HG02870 (cell line): ENCODE data around the gene FASTKD1.
"Not testable (repeated sequence)": the region's sequence is repeated elsewhere in the genome, so short reads cannot be mapped to it uniquely, and the experiment has no call there.

Experiments used
- ATAC-seq: cut with Tn5 transposase; IDR thresholded peaks from one replicate; pipeline ENCODE4 v1.9.1; 2021; ENCODE audit warnings: mild to moderate bottlenecking, moderate library complexity; ENCODE audit not compliant: unreplicated experiment

Gene FASTKD1

GRCh38 chr2:169571571-169571970, 2.1 kb downstream of the FASTKD1 start:
- ATAC-seq = no peak

DNA sequence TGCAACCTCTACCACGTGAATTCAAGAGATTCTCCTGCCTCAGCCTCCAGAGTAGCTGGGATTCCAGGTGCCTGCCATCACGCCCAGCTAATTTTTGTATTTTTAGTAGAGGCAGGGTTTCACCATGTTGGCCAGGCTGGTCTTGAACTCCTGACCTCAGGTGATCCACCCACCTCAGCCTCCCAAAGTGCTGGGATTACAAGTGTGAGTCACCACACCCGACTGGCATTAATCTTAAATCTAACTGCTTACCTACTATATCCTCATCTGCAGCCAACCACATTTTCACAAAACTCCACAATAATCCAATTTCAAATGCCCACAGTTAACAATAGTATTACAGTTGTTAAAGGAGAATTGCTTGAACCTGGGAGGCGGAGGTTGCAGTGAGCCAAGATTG, 2.9 kb downstream of the FASTKD1 start:
- ATAC-seq = not testable (repeated sequence)

GRCh38 chr2:169569948-169570347, 3.7 kb downstream of the FASTKD1 start:
- no peak for ATAC-seq

- ATAC-seq = no peak
Measured at GRCh38 chr2:169565686-169566085, 8.0 kb downstream of the FASTKD1 start.

GRCh38 chr2:169562519-169562918, 11.1 kb downstream of the FASTKD1 start:
- ATAC-seq = no peak

GRCh38 chr2:169562084-169562483, 11.6 kb downstream of the FASTKD1 start:
- not testable (repeated sequence) for ATAC-seq

GRCh38 chr2:169561364-169561763, 12.3 kb downstream of the FASTKD1 start:
- no peak for ATAC-seq

GRCh38 chr2:169546756-169547155, 26.9 kb downstream of the FASTKD1 start:
- no peak for ATAC-seq

DNA sequence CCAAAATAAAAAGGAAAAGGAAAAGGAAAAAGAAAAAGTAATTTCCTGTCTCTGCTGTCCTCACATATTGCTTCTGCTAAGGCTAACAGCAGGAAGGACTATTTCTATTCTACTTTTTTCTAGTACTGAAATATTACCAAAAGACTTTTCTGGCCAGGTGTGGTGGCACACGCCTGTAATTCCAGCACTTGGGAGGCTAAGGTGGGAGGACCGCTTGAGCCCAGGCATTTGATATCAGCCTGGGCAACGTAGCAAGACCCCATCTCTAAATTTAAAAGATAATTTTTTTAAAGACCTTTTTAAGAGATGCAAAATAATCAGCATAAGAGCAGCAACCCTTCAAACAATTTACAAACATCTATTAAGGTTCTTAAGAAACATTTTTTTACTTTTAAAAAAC, 31.2 kb downstream of the FASTKD1 start:
- no peak for ATAC-seq

DNA sequence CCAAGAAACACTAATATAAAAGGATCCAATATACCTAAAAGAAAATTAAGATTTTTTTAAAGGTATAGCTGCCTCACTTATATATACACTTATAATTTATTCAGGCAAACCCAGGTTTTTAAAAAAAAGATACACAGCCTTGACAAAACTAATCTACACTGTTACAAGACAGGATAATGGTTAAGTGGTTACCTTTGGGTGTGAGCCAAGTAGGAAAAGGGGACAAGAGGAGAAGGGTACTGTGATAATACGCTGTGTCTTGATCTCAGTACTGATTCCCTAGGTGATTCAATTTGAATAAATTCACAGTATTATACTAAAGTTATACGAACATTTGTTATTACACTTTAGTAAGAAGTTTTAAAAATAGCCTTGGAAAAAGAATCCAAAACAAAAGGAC, 33.5 kb downstream of the FASTKD1 start:
- ATAC-seq = no peak

GRCh38 chr2:169539460-169539859, 34.2 kb downstream of the FASTKD1 start:
- not testable (repeated sequence) for ATAC-seq

DNA sequence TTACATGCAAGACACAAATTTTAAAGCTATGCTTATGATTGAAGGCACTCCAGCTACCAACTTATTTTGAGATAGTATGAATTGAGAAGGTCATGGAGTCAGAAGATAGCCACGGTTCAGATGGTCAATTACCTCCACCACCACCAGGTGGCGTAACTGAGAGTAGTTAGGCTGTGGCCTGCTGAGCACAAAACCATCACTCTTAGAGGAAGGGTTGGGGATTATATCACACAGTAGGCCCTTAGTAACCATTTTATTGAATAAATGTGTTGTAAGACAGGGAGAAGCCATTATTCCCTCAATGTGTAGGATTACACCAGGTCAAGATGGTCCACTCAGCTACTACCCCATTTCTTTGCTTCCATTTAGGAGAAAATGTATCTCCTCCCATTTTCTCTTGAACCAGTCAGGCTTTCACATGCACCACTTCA, 45.4 kb downstream of the FASTKD1 start:
- peak; percentile 78 for ATAC-seq

GRCh38 chr2:169526451-169526850, 47.2 kb downstream of the FASTKD1 start:
- no peak for ATAC-seq

DNA sequence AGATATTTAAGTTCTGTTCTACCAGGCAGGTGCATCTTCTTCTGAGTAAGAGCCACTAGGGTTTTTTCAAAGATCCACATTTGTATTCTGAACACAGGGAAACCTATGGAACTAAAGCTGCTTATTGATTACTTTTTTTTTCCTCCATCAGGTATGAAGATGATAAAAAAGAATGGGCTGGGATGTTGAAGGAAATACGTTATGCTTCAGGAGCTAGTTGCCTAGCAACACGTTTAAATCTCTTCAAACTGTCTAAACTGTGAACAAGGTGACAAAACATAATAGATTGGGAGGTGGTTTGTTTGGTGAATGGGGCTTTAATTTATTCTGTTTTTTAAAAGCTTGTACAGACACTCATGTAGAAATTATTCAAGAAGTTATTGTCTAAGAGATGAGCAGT, 48.2 kb downstream of the FASTKD1 start:
- ATAC-seq = no peak

GRCh38 chr2:169523681-169524080, 50.0 kb downstream of the FASTKD1 start:
- no peak for ATAC-seq

- ATAC-seq = no peak
Measured at GRCh38 chr2:169520896-169521295, 52.8 kb downstream of the FASTKD1 start.

DNA sequence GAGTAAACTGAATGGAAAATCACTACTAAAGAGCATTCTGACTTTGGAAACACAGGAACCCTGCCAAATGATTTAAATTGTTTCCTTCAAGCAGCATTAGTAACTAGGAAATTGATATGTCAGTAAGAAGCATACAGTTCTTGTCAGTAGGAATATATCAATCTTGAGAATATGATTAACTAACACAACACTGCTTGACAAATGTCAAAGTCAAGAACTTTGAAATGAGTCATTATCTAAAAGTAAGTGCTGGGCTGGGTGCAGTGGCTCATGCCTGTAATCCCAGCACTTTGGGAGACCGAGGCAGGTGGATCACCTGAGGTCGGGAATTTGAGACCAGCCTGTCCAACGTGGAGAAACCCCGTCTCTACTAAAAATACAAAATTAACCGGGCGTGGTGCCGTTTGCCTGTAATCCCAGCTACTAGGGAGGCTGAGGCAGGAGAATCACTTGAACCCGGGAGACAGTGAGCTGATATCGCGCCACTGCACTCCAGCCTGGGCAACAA, 57.1 kb downstream of the FASTKD1 start:
- not testable (repeated sequence) for ATAC-seq

GRCh38 chr2:169514758-169515157, 58.9 kb downstream of the FASTKD1 start:
- not testable (repeated sequence) for ATAC-seq

GRCh38 chr2:169513926-169514325, 59.7 kb downstream of the FASTKD1 start:
- no peak for ATAC-seq

DNA sequence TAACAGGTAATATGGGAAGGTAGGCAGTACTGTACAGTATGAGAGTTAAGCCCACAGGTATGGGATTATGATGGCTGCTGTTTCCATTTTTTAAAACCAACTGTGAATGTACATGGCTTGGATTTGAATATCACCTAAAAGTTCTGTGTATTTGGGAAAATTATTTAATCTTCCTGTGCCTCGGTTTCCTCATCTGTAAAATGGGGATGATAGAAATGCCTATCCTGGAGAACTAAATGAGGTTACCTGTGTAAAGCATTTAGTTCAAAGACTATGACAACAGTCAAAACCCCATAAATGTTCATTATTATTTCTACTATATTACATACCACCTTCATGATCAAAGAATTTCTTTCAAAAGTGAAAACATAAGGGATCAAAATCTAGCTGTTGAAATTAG, 60.6 kb downstream of the FASTKD1 start:
- no peak for ATAC-seq

GRCh38 chr2:169512525-169512924, 61.1 kb downstream of the FASTKD1 start:
- ATAC-seq = no peak

DNA sequence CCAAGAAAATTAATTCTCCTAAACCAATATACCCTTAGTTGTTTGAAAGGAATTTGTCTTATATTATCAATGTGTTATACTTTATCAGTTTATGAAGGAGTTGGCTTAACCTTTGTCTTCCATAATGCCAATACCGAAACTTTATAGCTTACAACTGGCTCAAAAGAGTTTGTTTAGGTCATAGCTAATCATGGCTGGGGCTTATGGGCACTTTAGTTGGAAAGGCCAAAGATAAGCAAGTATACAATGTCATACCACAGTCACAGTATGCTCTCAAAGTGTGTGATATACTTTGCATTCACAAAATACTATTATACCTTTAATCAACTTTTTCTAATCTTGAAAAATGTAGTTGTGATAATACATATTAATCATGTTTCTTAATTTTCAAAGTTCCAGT, 61.8 kb downstream of the FASTKD1 start:
- no peak for ATAC-seq

GRCh38 chr2:169510496-169510895, 63.2 kb downstream of the FASTKD1 start:
- ATAC-seq = no peak
